Stimulated activated CD8-positive, alpha-beta memory T cell treated with anti-CD3 and anti-CD28 coated beads, Interleukin-15, amount 100 ng/mL, for 1 hour (primary cell): Measurements from ENCODE around the gene CCDC3.

Experiments used
- DNase-seq: peaks from one replicate; pipeline ENCODE4 v3.0.0-alpha.2; 2020; ENCODE audit warnings: low read depth

CCDC3 gene

GRCh38 chr10:12922117-12922900 lies 79.2 kb downstream of the CCDC3 start:
- no peak for DNase-seq

- DNase-seq, result no peak
Observed at GRCh38 chr10:12921163-12921562, 80.3 kb downstream of the CCDC3 start.

- DNase-seq, result no peak
Observed at GRCh38 chr10:12919574-12919973, 81.9 kb downstream of the CCDC3 start.

GRCh38 chr10:12916587-12916986 lies 84.9 kb downstream of the CCDC3 start:
- DNase-seq, result no peak

- no peak for DNase-seq
Observed at GRCh38 chr10:12915637-12916168, 85.8 kb downstream of the CCDC3 start.

GRCh38 chr10:12914111-12914510 lies 87.4 kb downstream of the CCDC3 start:
- no peak for DNase-seq

- no peak for DNase-seq
Observed at GRCh38 chr10:12911795-12912194, 89.7 kb downstream of the CCDC3 start.

- DNase-seq, result no peak
Observed at GRCh38 chr10:12910835-12911234, 90.7 kb downstream of the CCDC3 start.

- DNase-seq, result no peak
Observed at GRCh38 chr10:12909836-12910185, 91.7 kb downstream of the CCDC3 start.

- DNase-seq, result no peak
Observed at GRCh38 chr10:12909182-12909835, 92.2 kb downstream of the CCDC3 start.

GRCh38 chr10:12908773-12909172 lies 92.7 kb downstream of the CCDC3 start:
- no peak for DNase-seq

- no peak for DNase-seq
Observed at GRCh38 chr10:12907656-12908055, 93.9 kb downstream of the CCDC3 start.

- DNase-seq, result no peak
Observed at GRCh38 chr10:12906051-12906541, 95.4 kb downstream of the CCDC3 start.

GRCh38 chr10:12905067-12905466 lies 96.4 kb downstream of the CCDC3 start:
- DNase-seq, result no peak

- no peak for DNase-seq
Observed at GRCh38 chr10:12902851-12903358, 98.6 kb downstream of the CCDC3 start.

- peak; percentile 11 for DNase-seq
Observed at GRCh38 chr10:12902135-12902572, 99.4 kb downstream of the CCDC3 start.

- DNase-seq, result no peak
Observed at GRCh38 chr10:12899546-12899945, 102.0 kb downstream of the CCDC3 start.

GRCh38 chr10:12898271-12898670 lies 103.2 kb downstream of the CCDC3 start:
- no peak for DNase-seq

GRCh38 chr10:12897278-12897677 lies 104.2 kb downstream of the CCDC3 start:
- no peak for DNase-seq

- DNase-seq, result no peak
Observed at GRCh38 chr10:12896251-12896650, 105.3 kb downstream of the CCDC3 start.

- DNase-seq, result no peak
Observed at GRCh38 chr10:12892924-12893323, 108.6 kb downstream of the CCDC3 start.

GRCh38 chr10:12890958-12891357 lies 110.6 kb downstream of the CCDC3 start:
- DNase-seq, result no peak

GRCh38 chr10:12888470-12888869 lies 113.0 kb downstream of the CCDC3 start:
- DNase-seq, result no peak
